ENCODE measurements around the gene RNASEL.

Gene RNASEL

DNA sequence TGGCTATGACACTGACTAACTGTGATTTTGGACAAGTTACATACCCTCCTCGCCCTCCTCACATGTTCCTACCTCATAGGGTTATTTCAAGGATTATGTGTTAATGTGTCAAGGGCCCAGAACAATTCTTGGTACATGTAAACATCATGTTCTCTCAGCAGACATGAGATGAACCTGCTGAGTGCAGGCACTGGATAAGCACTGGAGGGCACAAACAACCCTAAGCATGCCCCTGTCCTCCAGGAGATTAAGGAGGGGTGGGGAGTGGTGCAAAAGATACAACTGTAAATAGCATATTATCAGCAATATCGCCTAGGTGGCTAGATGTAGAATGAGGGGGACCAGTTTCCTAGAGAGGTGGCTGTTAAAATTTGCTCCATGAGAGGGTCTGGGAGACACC, 32.9 kb upstream of the RNASEL start:
- peaks cover 16% of the 10 kb centered on the region for H3K4me1 ChIP-seq (ENCODE audit: control insufficient read depth, insufficient read depth, low read length)
- TF ChIP-seq ZNF2 (tag by site-specific recombination; IDR thresholded peaks at IDR 0.05) (no peak), HOXC10 (CRISPR knock-in tag; IDR thresholded peaks at IDR 0.05) (no peak), KLF8 (tag by site-specific recombination; IDR thresholded peaks at IDR 0.05) (no peak)
- TF ChIP-seq, protein P1, sequence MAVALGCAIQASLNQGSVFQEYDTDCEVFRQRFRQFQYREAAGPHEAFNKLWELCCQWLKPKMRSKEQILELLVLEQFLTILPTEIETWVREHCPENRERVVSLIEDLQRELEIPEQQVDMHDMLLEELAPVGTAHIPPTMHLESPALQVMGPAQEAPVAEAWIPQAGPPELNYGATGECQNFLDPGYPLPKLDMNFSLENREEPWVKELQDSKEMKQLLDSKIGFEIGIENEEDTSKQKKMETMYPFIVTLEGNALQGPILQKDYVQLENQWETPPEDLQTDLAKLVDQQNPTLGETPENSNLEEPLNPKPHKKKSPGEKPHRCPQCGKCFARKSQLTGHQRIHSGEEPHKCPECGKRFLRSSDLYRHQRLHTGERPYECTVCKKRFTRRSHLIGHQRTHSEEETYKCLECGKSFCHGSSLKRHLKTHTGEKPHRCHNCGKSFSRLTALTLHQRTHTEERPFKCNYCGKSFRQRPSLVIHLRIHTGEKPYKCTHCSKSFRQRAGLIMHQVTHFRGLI (tag by site-specific recombination; IDR thresholded peaks at IDR 0.05), result no peak
- TF ChIP-seq, protein P2, sequence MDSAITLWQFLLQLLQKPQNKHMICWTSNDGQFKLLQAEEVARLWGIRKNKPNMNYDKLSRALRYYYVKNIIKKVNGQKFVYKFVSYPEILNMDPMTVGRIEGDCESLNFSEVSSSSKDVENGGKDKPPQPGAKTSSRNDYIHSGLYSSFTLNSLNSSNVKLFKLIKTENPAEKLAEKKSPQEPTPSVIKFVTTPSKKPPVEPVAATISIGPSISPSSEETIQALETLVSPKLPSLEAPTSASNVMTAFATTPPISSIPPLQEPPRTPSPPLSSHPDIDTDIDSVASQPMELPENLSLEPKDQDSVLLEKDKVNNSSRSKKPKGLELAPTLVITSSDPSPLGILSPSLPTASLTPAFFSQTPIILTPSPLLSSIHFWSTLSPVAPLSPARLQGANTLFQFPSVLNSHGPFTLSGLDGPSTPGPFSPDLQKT (IDR thresholded peaks at IDR 0.05; ENCODE audit: borderline replicate concordance, low read depth, low read length), result no peak
- TF ChIP-seq, protein P3, sequence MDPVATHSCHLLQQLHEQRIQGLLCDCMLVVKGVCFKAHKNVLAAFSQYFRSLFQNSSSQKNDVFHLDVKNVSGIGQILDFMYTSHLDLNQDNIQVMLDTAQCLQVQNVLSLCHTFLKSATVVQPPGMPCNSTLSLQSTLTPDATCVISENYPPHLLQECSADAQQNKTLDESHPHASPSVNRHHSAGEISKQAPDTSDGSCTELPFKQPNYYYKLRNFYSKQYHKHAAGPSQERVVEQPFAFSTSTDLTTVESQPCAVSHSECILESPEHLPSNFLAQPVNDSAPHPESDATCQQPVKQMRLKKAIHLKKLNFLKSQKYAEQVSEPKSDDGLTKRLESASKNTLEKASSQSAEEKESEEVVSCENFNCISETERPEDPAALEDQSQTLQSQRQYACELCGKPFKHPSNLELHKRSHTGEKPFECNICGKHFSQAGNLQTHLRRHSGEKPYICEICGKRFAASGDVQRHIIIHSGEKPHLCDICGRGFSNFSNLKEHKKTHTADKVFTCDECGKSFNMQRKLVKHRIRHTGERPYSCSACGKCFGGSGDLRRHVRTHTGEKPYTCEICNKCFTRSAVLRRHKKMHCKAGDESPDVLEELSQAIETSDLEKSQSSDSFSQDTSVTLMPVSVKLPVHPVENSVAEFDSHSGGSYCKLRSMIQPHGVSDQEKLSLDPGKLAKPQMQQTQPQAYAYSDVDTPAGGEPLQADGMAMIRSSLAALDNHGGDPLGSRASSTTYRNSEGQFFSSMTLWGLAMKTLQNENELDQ (tag by site-specific recombination; IDR thresholded peaks at IDR 0.05; ENCODE audit: low read depth), result no peak
- H3K27ac ChIP-seq (ENCODE audit: extremely low read depth, low read depth, low read length), result no peak overlapping the region
- no peaks in the 10 kb centered on the region for H3K36me3 ChIP-seq (ENCODE audit: control insufficient read depth in 2 of 2, insufficient read depth in 1 of 2, low read length in 2 of 2)
- no peak overlapping the region for H3K4me3 ChIP-seq (ENCODE audit: low read depth, low read length)
- ChIA-PET CTCF (no interaction called here), POLR2A (no interaction called here)
- H3K9me3 ChIP-seq (ENCODE audit: control insufficient read depth, insufficient read depth, low read depth, low read length), result no peaks in the 10 kb centered on the region

DNA sequence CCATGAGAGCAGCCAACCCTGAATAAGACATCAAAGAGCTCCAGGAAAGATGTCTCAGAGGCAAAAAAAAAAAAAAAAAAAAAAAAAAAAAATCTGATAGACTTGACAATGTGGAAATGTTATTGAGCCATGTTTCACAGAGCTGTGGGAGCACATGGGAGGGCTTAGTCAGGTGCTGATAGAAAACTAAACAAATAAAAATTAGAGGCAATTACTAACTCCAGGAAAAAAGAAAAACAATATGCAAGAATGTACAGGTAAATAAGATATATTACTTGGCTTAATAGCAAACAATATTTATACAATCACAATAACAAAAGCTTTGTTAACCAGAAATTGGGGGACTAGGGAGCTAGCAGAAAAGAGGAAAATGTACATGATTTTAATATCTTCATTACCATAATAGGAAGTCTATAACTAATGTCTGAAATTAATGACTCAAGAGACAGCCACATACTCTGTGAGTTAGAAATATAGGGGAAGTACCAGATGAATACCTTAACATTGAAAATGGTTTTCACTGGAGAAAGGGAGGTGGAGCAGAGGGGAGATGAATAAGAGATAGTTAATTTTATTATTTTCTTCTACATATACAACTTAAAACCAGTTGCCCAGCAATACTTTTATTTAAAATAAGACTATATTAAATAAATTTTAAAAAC, 32.0 kb upstream of the RNASEL start:
- no peaks in the 10 kb centered on the region for H3K9me3 ChIP-seq (ENCODE audit: control insufficient read depth, insufficient read depth, low read depth, low read length)
- CTCF ChIA-PET, result interaction anchor here (0.6 to 1.2 kb wide), 3 partner anchors 11 to 109 kb away, joined by 3 to 4 read pairs (median 3); no protein-coding TSS in a partner anchor
- POLR2A ChIA-PET, result interaction anchor here (0.7 kb wide), 1 partner anchor 229 kb away, joined by 3 read pairs; the partner anchor contains the start of gene GLUL
- H3K4me3 ChIP-seq (ENCODE audit: low read depth, low read length), result no peak overlapping the region
- no peaks in the 10 kb centered on the region for H3K36me3 ChIP-seq (ENCODE audit: control insufficient read depth in 2 of 2, insufficient read depth in 1 of 2, low read length in 2 of 2)
- no peak overlapping the region for H3K27ac ChIP-seq (ENCODE audit: extremely low read depth, low read depth, low read length)
- H3K4me1 ChIP-seq (ENCODE audit: control insufficient read depth, insufficient read depth, low read length), result peaks cover 21% of the 10 kb centered on the region
- TF ChIP-seq ZNF248 (tag by site-specific recombination; IDR thresholded peaks at IDR 0.05), result no peak
- TF ChIP-seq ZNF571 (tag by site-specific recombination; IDR thresholded peaks at IDR 0.05), result no peak
- no peak for TF ChIP-seq GLI2 (tag by site-specific recombination; IDR thresholded peaks at IDR 0.05; ENCODE audit: borderline replicate concordance, low read depth)
- TF ChIP-seq BCL11A (tag by site-specific recombination; IDR thresholded peaks at IDR 0.05; ENCODE audit: low read depth), result no peak
- peak; percentile 59 for TF ChIP-seq SETDB1 (IDR thresholded peaks at IDR 0.05; ENCODE audit: insufficient read length, low read length)
- TF ChIP-seq, protein P4, sequence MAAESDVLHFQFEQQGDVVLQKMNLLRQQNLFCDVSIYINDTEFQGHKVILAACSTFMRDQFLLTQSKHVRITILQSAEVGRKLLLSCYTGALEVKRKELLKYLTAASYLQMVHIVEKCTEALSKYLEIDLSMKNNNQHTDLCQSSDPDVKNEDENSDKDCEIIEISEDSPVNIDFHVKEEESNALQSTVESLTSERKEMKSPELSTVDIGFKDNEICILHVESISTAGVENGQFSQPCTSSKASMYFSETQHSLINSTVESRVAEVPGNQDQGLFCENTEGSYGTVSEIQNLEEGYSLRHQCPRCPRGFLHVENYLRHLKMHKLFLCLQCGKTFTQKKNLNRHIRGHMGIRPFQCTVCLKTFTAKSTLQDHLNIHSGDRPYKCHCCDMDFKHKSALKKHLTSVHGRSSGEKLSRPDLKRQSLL (tag by site-specific recombination; IDR thresholded peaks at IDR 0.05), result no peak

DNA sequence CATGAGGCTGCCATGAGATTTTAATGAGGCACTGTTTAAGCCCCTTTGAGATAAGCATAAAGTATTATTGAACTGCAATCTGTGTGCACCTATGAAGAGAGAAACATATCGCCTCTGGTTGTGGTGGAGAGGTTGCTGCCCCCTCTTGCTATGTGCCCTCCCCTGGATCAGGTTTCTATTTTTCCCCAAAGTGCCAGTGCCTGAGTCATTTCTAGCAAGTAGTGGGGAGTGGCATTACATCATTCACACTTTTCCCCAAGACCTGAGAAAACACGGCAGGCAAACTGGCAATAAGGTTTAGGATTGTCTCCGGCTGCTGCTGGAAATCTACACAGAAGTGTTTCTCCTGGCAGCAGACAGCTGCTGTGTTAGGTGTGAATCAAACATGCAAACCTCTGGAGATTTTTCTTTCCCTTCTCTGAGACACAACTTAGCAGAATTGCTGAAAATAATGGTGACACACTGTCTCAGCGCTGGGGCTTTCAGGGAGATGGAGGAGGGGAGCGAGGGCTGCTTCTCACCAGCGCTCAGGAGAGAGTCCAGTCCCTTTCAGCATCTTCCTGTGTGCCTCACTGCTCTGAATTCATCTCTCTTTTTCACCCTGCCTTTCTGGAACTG, 28.8 kb upstream of the RNASEL start:
- ChIA-PET CTCF (interaction anchor here (0.7 to 6.1 kb wide), 3 partner anchors 15 to 165 kb away, joined by 3 to 41 read pairs (median 4); no protein-coding TSS in a partner anchor), POLR2A (no interaction called here)
- no peaks in the 10 kb centered on the region for H3K36me3 ChIP-seq (ENCODE audit: control insufficient read depth in 2 of 2, insufficient read depth in 1 of 2, low read length in 2 of 2)
- no peaks in the 10 kb centered on the region for H3K9me3 ChIP-seq (ENCODE audit: control insufficient read depth, insufficient read depth, low read depth, low read length)
- peak overlapping the region; percentile 70 for H3K27ac ChIP-seq (ENCODE audit: extremely low read depth, low read depth, low read length)
- no peak overlapping the region for H3K4me3 ChIP-seq (ENCODE audit: low read depth, low read length)
- H3K4me1 ChIP-seq (ENCODE audit: control insufficient read depth, insufficient read depth, low read length), result peaks cover 29% of the 10 kb centered on the region
- TF ChIP-seq ZNF830 (tag by site-specific recombination; IDR thresholded peaks at IDR 0.05; ENCODE audit: low read depth), result no peak
- TF ChIP-seq ZNF16 (tag by site-specific recombination; IDR thresholded peaks at IDR 0.05; ENCODE audit: low read depth), result no peak
- TF ChIP-seq, protein P5, sequence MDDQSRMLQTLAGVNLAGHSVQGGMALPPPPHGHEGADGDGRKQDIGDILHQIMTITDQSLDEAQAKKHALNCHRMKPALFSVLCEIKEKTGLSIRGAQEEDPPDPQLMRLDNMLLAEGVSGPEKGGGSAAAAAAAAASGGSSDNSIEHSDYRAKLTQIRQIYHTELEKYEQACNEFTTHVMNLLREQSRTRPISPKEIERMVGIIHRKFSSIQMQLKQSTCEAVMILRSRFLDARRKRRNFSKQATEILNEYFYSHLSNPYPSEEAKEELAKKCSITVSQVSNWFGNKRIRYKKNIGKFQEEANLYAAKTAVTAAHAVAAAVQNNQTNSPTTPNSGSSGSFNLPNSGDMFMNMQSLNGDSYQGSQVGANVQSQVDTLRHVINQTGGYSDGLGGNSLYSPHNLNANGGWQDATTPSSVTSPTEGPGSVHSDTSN (CRISPR knock-in tag; IDR thresholded peaks at IDR 0.05), result no peak
- TF ChIP-seq, protein P6, sequence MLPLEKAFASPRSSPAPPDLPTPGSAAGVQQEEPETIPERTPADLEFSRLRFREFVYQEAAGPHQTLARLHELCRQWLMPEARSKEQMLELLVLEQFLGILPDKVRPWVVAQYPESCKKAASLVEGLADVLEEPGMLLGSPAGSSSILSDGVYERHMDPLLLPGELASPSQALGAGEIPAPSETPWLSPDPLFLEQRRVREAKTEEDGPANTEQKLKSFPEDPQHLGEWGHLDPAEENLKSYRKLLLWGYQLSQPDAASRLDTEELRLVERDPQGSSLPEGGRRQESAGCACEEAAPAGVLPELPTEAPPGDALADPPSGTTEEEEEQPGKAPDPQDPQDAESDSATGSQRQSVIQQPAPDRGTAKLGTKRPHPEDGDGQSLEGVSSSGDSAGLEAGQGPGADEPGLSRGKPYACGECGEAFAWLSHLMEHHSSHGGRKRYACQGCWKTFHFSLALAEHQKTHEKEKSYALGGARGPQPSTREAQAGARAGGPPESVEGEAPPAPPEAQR (tag by site-specific recombination; IDR thresholded peaks at IDR 0.05), result no peak
- no peak for TF ChIP-seq ZNF530 (tag by site-specific recombination; IDR thresholded peaks at IDR 0.05; ENCODE audit: low read depth)
- no peak for TF ChIP-seq ZNF133 (tag by site-specific recombination; IDR thresholded peaks at IDR 0.05)
- TF ChIP-seq RBAK (tag by site-specific recombination; IDR thresholded peaks at IDR 0.05), result no peak
- no peak for TF ChIP-seq TCF7L2 (IDR thresholded peaks at IDR 0.05; ENCODE audit: borderline replicate concordance, low read depth, low read length)
- TF ChIP-seq ZFP3 (tag by site-specific recombination; IDR thresholded peaks at IDR 0.05; ENCODE audit: low read depth), result no peak

All from HEK293 (cell line).